Ascending aorta (tissue), 2 donors: ENCODE data around the gene TRIO. TPM values are rescaled to one million over a fixed set of nuclear protein-coding genes. Genes with fewer than 3 reads are reported as not detected.

ENCODE experiments used
- DNase-seq, 2 donors: peaks; one replicate each; pipeline ENCODE4 v3.0.0-alpha.2; 2019; ENCODE audit warnings: low spot score in 2 of 2
- H3K27ac ChIP-seq, 2 donors: fragments of 200-600 bp; sonication (generic); one replicate each; pipeline ENCODE4 v1.5.1; 2016 to 2017; ENCODE audit warnings: mild to moderate bottlenecking in 1 of 2
- H3K27me3 ChIP-seq: fragments of 200-600 bp; sonication (generic); one replicate; pipeline ENCODE4 v1.5.1; 2017
- H3K36me3 ChIP-seq, 2 donors: fragments of 200-600 bp; sonication (generic); one replicate each; pipeline ENCODE4 v1.5.1; 2016
- H3K4me1 ChIP-seq, 2 donors: fragments of 200-600 bp; sonication (generic); one replicate each; pipeline ENCODE4 v1.5.1; 2016 to 2017; ENCODE audit warnings: mild to moderate bottlenecking in 1 of 2
- H3K4me3 ChIP-seq, 2 donors: fragments of 200-600 bp; sonication (generic); one replicate each; pipeline ENCODE4 v1.5.1; 2016 to 2017; ENCODE audit warnings: mild to moderate bottlenecking in 1 of 2
- H3K9me3 ChIP-seq, 2 donors: fragments of 200-600 bp; sonication (generic); one replicate each; pipeline ENCODE4 v1.5.1; 2016
- CTCF ChIP-seq, 3 experiments: fragments of 200-600 bp in 2 of 3; fragments of 450-650 bp in 1 of 3; sonication (generic) in 2 of 3; IDR thresholded peaks; one replicate each; pipeline ENCODE4 v1.5.1; 2016 to 2019; ENCODE audit warnings: antibody characterized with exemption in 3 of 3, mild to moderate bottlenecking in 1 of 3, moderate library complexity in 1 of 3
- intact Hi-C: fragments of 100-400 bp; cut with DNase I; formaldehyde crosslinking; loops from one replicate; pipeline ENCODE4 v1.15.1; 2023
- total RNA-seq: library from RNA; depleted of rRNA; stranded (reverse); fragments of >200 nt; gene quantifications from one replicate; pipeline ENCODE4 v1.1.0, GENCODE V29; 2016

TRIO gene
- total RNA-seq, 1 donor from 2014 or later = 262 TPM

- no peak overlapping the region for H3K27ac ChIP-seq
- H3K4me1 ChIP-seq = peaks cover 0 to 25% of the 10 kb centered on the region in 2 donors
- intact Hi-C loops = no loop called here
- H3K27me3 ChIP-seq = no peaks in the 10 kb centered on the region
- no peak for DNase-seq
- no peak overlapping the region for H3K4me3 ChIP-seq
- no peak for TF ChIP-seq CTCF (IDR thresholded peaks at IDR 0.05)
- H3K9me3 ChIP-seq = no peaks in the 10 kb centered on the region
- H3K36me3 ChIP-seq = no peaks in the 10 kb centered on the region
Observed at GRCh38 chr5:14167211-14167845, 24.2 kb downstream of the TRIO start.

- H3K27me3 ChIP-seq = no peaks in the 10 kb centered on the region
- H3K4me1 ChIP-seq = peaks cover 0 to 29% of the 10 kb centered on the region in 2 donors
- no peak overlapping the region for H3K4me3 ChIP-seq
- intact Hi-C loops = no loop called here
- DNase-seq = no peak
- H3K27ac ChIP-seq = no peak overlapping the region
- no peaks in the 10 kb centered on the region for H3K9me3 ChIP-seq
- H3K36me3 ChIP-seq = no peaks in the 10 kb centered on the region
- TF ChIP-seq CTCF (IDR thresholded peaks at IDR 0.05) = no peak
Observed at GRCh38 chr5:14168144-14168792, 25.1 kb downstream of the TRIO start.

- Histone ChIP-seq H3K36me3 (no peaks in the 10 kb centered on the region), H3K27me3 (no peaks in the 10 kb centered on the region), H3K4me3 (no peak overlapping the region), H3K9me3 (no peaks in the 10 kb centered on the region), H3K27ac (no peak overlapping the region), H3K4me1 (peaks cover 0 to 35% of the 10 kb centered on the region in 2 donors)
- TF ChIP-seq CTCF (IDR thresholded peaks at IDR 0.05) = no peak
- intact Hi-C loops = no loop called here
- DNase-seq = no peak
Observed at GRCh38 chr5:14168793-14169262, 25.7 kb downstream of the TRIO start.

- DNase-seq = no peak
- no peaks in the 10 kb centered on the region for H3K27me3 ChIP-seq
- intact Hi-C loops = no loop called here
- no peak overlapping the region for H3K4me3 ChIP-seq
- peaks cover 0 to 39% of the 10 kb centered on the region in 2 donors for H3K4me1 ChIP-seq
- H3K27ac ChIP-seq = no peak overlapping the region
- H3K9me3 ChIP-seq = no peaks in the 10 kb centered on the region
- no peaks in the 10 kb centered on the region for H3K36me3 ChIP-seq
- no peak for TF ChIP-seq CTCF (IDR thresholded peaks at IDR 0.05)
Observed at GRCh38 chr5:14171046-14171445, 27.9 kb downstream of the TRIO start.

- Histone ChIP-seq H3K27ac (no peak overlapping the region), H3K4me1 (peaks cover 0 to 36% of the 10 kb centered on the region in 2 donors), H3K36me3 (no peaks in the 10 kb centered on the region), H3K9me3 (no peaks in the 10 kb centered on the region), H3K4me3 (no peak overlapping the region), H3K27me3 (no peaks in the 10 kb centered on the region)
- intact Hi-C loops = no loop called here
- DNase-seq = no peak
- TF ChIP-seq CTCF (IDR thresholded peaks at IDR 0.05) = no peak
Observed at GRCh38 chr5:14171621-14172020, 28.5 kb downstream of the TRIO start.
